G401 (cell line): ENCODE measurements around the gene VAV3. TPM values are rescaled to one million over a fixed set of nuclear protein-coding genes. Genes with fewer than 3 reads are reported as not detected.
A peak's percentile ranks its signal among the peaks of the same experiment; 100 is the strongest.
"Not testable (repeated sequence)": the region's sequence is repeated elsewhere in the genome, so short reads cannot be mapped to it uniquely, and the experiment has no call there.

Experiments used
- DNase-seq: peaks from one replicate; pipeline ENCODE4 v3.0.0-alpha.2; 2015; ENCODE audit warnings: low spot score
- in situ Hi-C: cut with HindIII; loops from 2 replicates; pipeline ENCODE4 v1.10.0; 2016; ENCODE audit warnings: low sequenced_read_pairs, mixed read lengths
- total RNA-seq: library from RNA; depleted of rRNA; stranded (reverse); fragments of >200 nt; shearing (Covaris generic); gene quantifications from 2 replicates; pipeline ENCODE4 v1.2.3, GENCODE V29; 2014

VAV3 gene
- total RNA-seq, 1 experiment from 2014 or later, result 0.34 TPM

DNA sequence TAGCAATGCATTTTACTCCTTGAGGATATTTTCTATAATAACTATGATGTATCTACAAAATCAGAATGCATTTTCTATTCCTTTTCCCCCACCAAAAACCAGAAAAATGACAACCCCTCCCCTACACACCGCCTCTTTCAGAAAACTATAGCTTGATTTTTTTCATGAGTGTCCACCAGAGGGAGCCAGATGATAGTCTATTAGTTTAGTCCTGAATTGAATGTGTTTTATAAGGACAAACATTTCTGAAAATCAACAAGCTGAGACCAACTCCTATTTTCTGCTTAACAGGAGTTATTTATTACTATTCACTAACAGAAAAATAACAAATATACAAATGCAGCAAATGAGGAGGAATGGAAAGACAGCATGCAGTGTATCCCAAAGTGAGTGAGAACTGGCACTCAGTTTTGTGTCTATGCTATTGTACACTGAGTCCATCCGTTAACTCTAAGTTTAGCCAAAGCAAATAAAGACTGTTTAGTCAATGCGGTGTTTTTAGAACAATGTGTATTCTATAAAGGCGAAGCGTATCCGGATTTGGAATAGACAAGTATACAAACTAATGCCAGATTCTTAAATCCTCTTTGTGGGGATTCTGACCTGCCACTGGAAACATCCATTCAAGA lies 182.6 kb downstream of the VAV3 start:
- in situ Hi-C loops, result no loop called here
- DNase-seq, result peak; percentile 74

- no peak for DNase-seq
- in situ Hi-C loops, result no loop called here
Measured at GRCh38 chr1:107781245-107781644, 183.7 kb downstream of the VAV3 start.

DNA sequence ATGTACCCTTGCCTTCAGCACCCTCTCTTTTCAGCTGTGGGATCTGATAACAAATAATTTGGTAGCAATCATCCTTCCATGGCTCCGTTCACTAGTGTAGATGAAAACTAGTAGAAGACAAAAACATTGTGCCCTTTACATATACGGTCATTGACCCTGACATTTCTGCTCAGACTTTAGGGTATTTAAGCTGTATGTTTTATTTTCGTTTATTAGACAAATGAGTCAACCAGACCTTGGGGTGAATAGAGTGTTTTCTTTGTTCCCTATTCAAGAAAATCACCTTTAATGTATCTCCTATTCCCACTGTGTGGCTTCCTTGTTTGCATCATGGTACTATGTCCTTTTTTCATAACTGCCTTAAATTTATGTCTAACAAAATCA lies 187.3 kb downstream of the VAV3 start:
- DNase-seq, result no peak
- in situ Hi-C loops, result no loop called here

- no peak for DNase-seq
- in situ Hi-C loops, result no loop called here
Measured at GRCh38 chr1:107776900-107777663, 187.9 kb downstream of the VAV3 start.

DNA sequence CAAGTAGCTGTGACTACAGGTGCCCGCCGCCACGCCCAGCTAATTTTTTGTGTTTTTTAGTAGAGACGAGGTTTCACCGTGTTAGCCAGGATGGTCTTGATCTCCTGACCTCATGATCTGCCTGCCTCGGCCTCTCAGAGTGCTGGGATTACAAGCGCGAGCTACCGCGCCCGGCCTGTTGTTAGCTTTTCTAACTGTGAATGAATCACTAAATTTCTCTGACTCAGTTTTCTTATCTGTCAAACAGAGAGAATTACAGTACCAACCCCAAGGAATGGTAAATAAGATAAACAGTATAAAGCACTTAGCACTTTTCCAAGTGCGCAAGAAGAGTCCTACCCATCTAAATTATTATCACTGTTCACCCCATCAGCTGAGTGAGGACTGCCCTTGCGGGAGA lies 193.6 kb downstream of the VAV3 start:
- in situ Hi-C loops, result no loop called here
- no peak for DNase-seq

DNA sequence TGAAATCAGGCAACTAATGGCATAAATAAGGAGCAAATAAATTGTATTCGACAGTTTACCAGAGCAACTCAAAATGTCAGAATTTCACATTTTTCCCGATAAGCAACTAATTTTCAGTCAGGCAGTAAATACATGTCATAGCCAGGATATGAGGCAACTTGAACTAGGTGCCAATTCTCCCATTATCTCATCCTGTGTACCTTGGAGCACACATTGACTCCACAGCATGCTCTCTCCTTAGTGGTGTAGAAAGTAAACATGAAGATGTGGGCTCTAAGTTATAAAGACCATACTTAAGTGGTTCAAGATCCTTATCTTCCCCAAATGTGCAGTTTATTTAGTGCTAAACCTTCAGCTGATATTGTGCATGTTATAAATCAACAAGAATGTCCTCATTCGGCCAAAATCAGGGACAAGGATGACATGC lies 197.8 kb downstream of the VAV3 start:
- in situ Hi-C loops, result no loop called here
- DNase-seq, result peak; percentile 41

- in situ Hi-C loops, result no loop called here
- no peak for DNase-seq
Measured at GRCh38 chr1:107766533-107766932, 198.4 kb downstream of the VAV3 start.

DNA sequence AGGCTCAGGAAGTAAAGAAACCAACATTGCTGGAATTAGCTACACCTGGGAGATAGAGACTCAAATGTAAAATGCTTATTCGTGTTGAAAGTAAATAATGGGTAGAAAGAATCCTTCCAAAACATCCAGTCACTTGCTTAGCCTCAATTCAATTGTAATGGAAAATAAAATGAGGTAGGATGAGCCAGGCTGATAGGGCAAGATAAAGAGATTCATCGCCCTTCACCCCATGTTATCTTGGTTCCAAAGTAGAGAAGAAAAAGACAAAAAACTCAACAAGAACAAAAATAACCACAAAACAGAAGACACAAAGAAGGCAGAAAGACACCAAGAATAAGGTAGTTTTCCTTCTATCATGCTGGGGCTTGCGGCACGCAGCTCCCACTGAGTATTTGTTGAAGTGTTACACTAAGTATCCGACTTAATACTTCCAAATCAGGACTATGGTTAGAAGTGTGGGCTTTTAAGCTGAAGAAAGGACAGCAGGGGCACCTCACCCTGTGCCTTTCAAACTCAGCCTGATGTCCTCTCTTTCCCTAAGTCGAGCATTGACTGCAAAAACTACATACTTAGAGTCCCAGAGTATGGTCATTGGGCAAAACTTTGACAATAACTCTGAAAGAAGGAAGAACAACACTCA lies 202.1 kb downstream of the VAV3 start:
- DNase-seq, result no peak
- in situ Hi-C loops, result no loop called here

DNA sequence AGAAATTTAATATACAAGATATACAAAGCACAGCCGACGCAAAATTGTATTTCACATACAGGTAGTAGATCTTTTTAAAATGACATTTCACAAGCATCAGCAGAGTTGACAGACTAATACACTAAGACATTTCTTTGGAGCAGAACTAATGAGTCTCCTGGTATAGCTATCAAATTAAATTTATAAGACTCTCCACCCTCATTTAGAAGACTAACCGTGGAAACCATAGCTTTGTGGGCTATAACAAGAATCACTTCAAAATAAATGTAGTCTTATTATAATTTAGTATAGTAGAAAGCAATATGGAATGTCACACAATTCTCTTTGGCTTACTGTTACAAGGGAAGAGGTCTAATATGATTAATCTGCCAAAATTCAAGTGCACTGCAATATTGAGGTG lies 204.9 kb downstream of the VAV3 start:
- in situ Hi-C loops, result no loop called here
- DNase-seq, result no peak

DNA sequence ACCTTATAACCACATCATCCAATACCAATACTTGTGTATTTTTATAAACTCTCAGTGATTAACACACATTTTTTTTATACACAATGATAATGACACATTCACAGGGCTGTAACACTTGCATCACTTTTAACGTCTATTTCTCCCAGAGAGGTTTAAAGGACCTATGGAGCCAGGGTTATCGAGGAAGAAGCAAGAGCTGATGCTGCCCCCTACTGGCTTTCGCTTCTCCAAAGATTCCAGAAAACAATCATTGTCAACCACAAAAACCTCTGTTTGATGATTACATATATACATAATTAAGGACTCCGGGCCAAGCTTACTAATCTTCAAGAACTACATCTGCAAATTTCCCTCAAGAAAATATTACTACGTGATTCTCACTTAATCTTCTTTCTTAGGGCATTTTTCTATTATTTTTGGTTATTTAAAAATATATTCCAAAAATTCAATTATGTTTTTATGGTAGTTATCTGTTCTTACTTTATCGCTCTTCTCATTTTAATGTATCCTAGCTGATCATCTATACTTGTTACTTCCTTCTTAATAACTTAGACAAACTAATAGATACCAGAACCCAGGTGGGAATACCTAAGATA lies 214.5 kb downstream of the VAV3 start:
- in situ Hi-C loops, result no loop called here
- DNase-seq, result peak; percentile 78

DNA sequence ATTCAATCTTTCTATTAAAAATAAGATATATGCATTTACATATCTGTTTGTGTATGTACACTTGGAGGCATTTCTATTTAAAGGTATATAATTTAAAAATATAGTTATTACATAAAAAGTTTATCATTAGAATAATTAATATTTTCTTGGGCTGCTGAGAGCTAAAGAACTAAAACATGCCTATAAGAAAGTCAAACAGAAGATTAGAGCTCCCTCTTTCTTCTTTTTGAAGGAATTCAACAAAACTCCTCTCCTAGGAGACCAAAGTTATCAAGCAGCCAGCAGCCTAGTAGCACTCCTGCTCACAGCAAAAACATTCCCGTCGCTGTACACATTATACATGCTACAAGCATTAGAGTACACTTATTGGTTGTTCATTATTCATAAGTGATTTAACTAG lies 216.4 kb downstream of the VAV3 start:
- in situ Hi-C loops, result no loop called here
- DNase-seq, result peak; percentile 46

DNA sequence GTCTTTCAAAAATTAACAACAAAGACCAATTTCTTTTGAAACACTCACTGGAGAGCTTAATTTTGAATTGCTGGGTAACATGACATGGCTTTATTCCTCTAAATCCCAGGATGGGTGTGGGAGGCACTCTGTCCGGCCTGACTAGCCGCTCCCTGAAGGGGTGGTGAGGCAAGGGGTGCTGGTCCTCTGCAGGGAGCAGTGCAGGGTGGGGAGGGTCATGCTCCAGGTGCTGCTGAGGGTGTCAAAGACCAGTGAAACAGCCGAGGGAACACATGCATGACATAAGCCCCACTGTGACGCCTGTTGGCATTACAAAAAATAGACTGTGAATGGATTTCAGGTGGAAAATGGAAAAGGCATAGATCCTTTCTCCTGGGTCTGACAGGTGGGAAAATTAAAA lies 223.7 kb downstream of the VAV3 start:
- in situ Hi-C loops, result no loop called here
- DNase-seq, result no peak

GRCh38 chr1:107740579-107740978 lies 224.4 kb downstream of the VAV3 start:
- in situ Hi-C loops, result no loop called here
- DNase-seq, result no peak

GRCh38 chr1:107739651-107740050 lies 225.3 kb downstream of the VAV3 start:
- DNase-seq, result no peak
- in situ Hi-C loops, result no loop called here

DNA sequence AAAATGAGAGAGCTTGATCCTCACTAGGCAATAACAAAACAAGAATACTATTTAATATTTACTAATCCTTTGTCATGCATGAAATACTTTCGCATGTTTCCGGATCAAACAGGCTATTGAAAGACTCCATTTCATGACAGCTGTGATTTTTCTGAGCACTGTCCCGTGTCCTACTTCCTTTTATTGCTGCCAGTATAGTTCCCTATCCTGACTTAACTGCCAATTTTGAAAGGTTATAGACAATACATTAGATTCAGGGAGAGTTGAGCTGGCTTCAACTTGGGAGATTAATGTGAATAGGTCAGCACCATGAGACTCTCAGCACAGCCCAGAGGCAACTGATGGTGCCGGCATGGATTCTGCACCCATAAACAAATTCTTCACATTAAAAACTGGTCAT lies 225.8 kb downstream of the VAV3 start:
- in situ Hi-C loops, result no loop called here
- DNase-seq, result no peak

DNA sequence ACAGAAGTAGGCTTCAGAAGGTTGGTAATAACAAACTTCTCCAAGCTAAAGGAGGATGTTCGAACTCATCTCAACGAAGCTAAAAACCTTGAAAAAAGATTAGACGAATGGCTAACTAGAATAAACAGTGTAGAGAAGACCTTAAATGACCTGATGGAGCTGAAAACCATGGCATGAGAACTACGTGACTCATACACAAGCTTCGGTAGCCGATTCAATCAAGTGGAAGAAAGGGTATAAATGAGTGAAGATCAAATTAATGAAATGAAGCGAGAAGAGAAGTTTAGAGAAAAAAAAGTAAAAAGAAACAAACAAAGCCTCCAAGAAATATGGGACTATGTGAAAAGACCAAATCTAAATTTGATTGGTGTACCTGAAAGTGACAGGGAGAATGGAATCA lies 231.6 kb downstream of the VAV3 start:
- DNase-seq, in situ Hi-C loops: not testable (repeated sequence)

DNA sequence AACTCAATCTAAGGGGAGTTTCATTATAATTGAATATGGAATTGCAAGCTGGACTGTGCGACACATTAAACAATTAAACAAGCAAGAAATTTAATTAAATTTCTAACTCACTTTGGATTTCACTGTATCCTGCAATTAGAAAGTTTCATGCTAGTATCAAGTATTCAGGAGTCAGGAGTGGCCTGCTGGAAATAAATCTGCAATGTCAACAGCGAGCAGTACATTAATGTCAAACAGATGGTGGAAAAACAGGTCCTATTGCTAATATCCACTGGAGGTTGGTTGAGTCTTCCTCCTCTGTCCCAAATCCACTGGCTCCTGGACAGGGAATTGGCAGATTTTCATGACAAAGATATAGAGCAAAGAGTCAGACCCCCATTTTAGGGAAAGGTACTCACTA lies 237.1 kb downstream of the VAV3 start:
- no peak for DNase-seq
- in situ Hi-C loops, result no loop called here

DNA sequence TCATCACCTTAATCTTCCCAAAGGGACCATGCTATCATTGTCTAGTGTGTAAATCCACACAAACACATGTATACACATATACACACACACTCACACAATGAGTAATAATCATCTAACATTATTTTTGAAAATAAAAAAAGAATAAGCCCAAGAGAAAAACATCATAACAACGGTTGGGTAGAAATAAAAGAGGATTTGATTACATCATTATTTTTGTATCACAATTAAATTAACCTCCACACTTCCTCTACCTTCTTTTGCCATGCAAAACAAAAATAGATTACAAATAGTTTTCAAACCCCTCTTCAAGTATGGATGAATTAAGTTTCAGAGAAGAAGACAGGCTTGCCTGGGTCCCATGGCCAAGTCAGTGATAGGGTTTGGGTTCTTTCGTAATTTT lies 238.1 kb downstream of the VAV3 start:
- DNase-seq, result no peak
- in situ Hi-C loops, result no loop called here

DNA sequence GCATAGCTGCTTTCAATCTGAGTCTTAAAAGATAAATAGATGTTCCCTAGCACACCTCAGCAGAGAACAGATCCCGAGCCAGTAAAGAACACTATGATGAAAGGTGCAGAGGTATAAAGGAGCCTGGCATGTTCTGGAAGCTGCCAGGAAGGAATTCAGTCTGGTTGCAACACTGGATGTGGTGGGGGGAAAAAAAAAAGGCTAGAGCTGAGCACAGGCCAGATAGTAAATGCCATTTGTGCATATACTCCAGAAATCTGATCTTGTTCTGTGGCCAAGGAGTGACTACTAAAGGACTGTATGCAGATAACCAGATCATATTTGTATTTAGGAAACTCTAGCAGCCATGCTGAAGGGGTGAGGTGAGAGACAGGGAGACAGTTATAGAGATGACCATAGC lies 240.3 kb downstream of the VAV3 start:
- no peak for DNase-seq
- in situ Hi-C loops, result no loop called here

DNA sequence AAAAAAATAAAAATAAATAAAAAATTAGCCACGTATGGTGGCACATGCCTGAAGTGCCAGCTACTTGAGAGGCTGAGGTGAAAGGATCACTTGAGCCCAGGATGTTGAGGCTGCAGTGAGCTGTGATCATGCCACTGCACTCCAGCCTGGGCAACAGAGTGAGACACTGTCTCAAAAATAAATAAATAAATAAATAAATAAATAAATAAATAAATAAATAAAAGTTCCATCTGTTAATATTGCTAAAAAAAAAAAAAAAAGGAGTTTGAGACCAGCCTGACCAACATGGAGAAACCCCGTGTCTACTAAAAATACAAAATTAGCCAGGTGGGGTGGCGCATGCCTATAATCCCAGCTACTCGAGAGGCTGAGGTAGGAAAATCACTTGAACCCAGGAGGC lies 244.8 kb downstream of the VAV3 start:
- in situ Hi-C loops, result not testable (repeated sequence)

More for the DNA sequence above, 244.8 kb downstream of the VAV3 start:
- DNase-seq, result not testable (repeated sequence)
